HG02852 (cell line): ENCODE results near the gene C1orf185.
"Not testable (repeated sequence)": the region's sequence is repeated elsewhere in the genome, so short reads cannot be mapped to it uniquely, and the experiment has no call there.

Experiments
- ATAC-seq: cut with Tn5 transposase; IDR thresholded peaks from one replicate; pipeline ENCODE4 v1.9.1; 2021; ENCODE audit warnings: mild to moderate bottlenecking, moderate library complexity; ENCODE audit not compliant: unreplicated experiment

C1orf185 gene

GRCh38 chr1:51133045-51133444 lies 31.0 kb downstream of the C1orf185 start:
- no peak for ATAC-seq

GRCh38 chr1:51137696-51138095 lies 35.7 kb downstream of the C1orf185 start:
- not testable (repeated sequence) for ATAC-seq

- no peak for ATAC-seq
Measured at GRCh38 chr1:51139474-51139873, 37.4 kb downstream of the C1orf185 start.

GRCh38 chr1:51147394-51147793 lies 45.4 kb downstream of the C1orf185 start:
- no peak for ATAC-seq

- ATAC-seq: no peak
Measured at GRCh38 chr1:51154776-51155175, 52.7 kb downstream of the C1orf185 start.

- peak; percentile 45 for ATAC-seq
Measured at GRCh38 chr1:51156752-51157151, 54.7 kb downstream of the C1orf185 start.

- ATAC-seq: no peak
Measured at GRCh38 chr1:51157395-51157794, 55.4 kb downstream of the C1orf185 start.

- no peak for ATAC-seq
Measured at GRCh38 chr1:51158263-51158662, 56.2 kb downstream of the C1orf185 start.

GRCh38 chr1:51162560-51162959 lies 60.5 kb downstream of the C1orf185 start:
- ATAC-seq: not testable (repeated sequence)

GRCh38 chr1:51165540-51165939 lies 63.5 kb downstream of the C1orf185 start:
- no peak for ATAC-seq

- ATAC-seq: no peak
Measured at GRCh38 chr1:51168266-51168845, 66.3 kb downstream of the C1orf185 start.

GRCh38 chr1:51168936-51169335 lies 66.9 kb downstream of the C1orf185 start:
- no peak for ATAC-seq

GRCh38 chr1:51170342-51170741 lies 68.3 kb downstream of the C1orf185 start:
- ATAC-seq: no peak

- ATAC-seq: no peak
Measured at GRCh38 chr1:51172811-51173210, 70.8 kb downstream of the C1orf185 start.

GRCh38 chr1:51175278-51175677 lies 73.2 kb downstream of the C1orf185 start:
- ATAC-seq: no peak

GRCh38 chr1:51177988-51178387 lies 76.0 kb downstream of the C1orf185 start:
- not testable (repeated sequence) for ATAC-seq

GRCh38 chr1:51188230-51188629 lies 86.2 kb downstream of the C1orf185 start:
- no peak for ATAC-seq

GRCh38 chr1:51189421-51190073 lies 87.5 kb downstream of the C1orf185 start:
- no peak for ATAC-seq

GRCh38 chr1:51190961-51191360 lies 88.9 kb downstream of the C1orf185 start:
- ATAC-seq: no peak

- no peak for ATAC-seq
Measured at GRCh38 chr1:51192213-51192843, 90.3 kb downstream of the C1orf185 start.

- ATAC-seq: no peak
Measured at GRCh38 chr1:51193564-51193963, 91.5 kb downstream of the C1orf185 start.
